GM18867 (cell line): ENCODE data around the gene GUCY1A2.
A peak's percentile ranks its signal among the peaks of the same experiment; 100 is the strongest.
"Not testable (repeated sequence)": the region's sequence is repeated elsewhere in the genome, so short reads cannot be mapped to it uniquely, and the experiment has no call there.

Source experiments
- ATAC-seq: cut with Tn5 transposase; IDR thresholded peaks from one replicate; pipeline ENCODE4 v1.9.1; 2021; ENCODE audit warnings: mild to moderate bottlenecking, moderate library complexity; ENCODE audit not compliant: unreplicated experiment

GUCY1A2 gene, protein sequence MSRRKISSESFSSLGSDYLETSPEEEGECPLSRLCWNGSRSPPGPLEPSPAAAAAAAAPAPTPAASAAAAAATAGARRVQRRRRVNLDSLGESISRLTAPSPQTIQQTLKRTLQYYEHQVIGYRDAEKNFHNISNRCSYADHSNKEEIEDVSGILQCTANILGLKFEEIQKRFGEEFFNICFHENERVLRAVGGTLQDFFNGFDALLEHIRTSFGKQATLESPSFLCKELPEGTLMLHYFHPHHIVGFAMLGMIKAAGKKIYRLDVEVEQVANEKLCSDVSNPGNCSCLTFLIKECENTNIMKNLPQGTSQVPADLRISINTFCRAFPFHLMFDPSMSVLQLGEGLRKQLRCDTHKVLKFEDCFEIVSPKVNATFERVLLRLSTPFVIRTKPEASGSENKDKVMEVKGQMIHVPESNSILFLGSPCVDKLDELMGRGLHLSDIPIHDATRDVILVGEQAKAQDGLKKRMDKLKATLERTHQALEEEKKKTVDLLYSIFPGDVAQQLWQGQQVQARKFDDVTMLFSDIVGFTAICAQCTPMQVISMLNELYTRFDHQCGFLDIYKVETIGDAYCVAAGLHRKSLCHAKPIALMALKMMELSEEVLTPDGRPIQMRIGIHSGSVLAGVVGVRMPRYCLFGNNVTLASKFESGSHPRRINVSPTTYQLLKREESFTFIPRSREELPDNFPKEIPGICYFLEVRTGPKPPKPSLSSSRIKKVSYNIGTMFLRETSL

DNA sequence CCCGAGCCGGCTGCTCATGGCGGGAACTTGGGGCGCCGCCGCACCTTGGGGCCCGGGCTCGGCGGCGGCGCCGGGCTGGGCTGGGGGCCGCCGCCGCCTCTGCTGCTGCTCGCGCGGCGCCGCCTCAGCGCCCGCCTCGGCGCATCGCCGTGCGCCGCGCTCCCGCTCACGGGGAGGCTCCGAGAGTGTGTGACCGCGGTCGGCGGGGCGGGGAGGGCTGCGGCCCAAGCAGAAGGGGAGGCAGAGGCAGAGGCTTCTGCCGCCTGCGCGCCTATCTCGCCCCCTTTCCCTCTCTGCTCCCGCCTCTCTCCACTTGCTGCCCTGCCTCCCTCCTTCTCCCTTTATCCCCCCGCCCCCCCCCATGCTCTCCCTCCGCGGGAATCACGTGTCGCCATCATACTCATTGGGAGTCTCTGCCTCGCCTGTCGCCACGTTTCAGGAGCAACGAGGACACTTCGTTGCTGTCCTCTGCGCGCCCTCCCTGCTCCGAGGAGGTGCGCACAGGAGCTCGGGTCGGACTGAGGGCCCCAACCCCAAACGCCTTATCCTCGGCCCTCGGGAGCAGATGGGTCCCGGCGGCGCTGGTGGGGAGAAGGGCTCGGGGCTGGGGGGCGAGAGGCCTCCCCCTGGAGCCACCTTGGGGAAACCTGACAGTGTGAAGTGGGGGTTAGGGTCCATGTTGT, at the start of gene GUCY1A2:
Gene GUCY1A2 (minus strand): TSS at position 258 of the 683 bp plus-strand sequence. CDS start 421 bp downstream, outside the sequence.
- peak; percentile 45 for ATAC-seq

DNA sequence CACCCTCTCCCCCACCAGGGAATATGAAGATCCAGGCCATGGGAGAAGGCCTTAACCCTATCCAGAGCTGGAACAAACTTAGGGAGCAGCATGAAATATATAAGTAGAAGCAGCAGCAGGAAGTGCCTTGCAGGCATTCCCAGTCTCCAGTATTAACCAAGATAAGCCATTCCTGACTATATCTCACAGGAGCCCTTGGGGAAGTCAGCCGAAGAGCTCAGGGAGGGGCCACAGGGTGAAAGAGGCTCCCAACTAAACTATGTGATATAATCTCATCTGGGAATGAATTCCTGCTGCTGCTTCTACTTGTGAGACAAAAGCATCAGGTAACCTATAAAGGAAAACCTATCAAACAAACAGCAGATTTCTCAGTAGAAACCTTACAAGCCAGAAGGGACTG, 36.1 kb upstream of the GUCY1A2 start:
- no peak for ATAC-seq

DNA sequence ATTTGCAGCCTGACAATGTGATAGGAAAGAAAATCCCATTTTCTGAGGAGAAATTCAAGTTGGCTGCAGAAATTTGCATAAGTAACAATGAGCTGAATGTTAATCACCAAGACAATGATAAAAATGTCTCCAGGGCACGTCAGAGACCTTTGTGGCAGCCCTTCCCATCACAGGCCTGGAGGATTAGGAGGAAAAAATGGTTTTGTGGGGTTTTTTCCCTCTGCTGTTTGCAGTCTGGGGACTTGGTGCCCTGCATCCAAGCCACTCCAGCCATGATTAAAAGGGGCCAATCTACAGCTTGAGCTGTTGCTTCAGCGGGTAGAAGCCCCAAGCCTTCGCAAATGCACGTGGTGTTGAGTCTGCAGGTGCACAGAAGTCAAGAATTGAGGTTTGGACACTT, 33.1 kb upstream of the GUCY1A2 start:
- ATAC-seq: not testable (repeated sequence)

DNA sequence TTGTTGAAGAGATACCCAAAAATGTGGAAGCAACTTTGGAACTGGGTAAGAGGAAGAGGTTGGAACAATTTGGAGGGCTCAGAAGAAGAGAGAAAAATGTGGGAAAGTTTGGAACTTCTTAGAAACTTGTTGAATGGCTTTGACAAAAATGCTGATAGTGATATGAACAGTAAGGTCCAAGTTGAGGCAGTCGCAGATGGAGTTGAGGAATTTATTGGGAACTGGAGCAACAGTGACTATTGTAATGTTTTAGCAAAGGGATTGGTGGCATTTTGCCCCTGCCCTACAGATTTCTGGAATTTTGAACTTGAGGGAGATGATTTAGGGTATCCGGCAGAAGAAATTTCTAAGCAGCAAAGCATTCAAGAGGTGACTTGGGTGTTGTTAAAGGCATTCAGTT, 32.6 kb upstream of the GUCY1A2 start:
- ATAC-seq: not testable (repeated sequence)

GRCh38 chr11:107050121-107050520, 31.8 kb upstream of the GUCY1A2 start:
- no peak for ATAC-seq

DNA sequence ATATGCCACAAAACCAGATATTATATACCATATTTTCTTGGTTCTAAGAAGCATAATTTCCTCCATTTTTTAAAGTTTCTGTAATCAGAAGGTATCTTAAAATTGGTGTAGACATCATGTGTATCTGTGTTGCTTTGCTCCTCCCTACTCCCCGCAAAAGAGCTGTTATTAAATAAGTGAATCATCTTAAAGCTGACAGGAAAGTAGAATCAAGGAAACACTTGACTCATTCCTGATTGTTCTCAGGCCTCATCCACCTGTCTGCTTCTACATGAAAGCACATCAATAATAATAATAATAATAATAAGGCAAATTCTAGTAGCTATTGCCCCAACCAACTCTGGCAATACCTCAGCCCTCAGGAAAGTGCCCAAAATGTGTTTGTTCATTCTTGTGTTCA, 26.2 kb upstream of the GUCY1A2 start:
- ATAC-seq: no peak

DNA sequence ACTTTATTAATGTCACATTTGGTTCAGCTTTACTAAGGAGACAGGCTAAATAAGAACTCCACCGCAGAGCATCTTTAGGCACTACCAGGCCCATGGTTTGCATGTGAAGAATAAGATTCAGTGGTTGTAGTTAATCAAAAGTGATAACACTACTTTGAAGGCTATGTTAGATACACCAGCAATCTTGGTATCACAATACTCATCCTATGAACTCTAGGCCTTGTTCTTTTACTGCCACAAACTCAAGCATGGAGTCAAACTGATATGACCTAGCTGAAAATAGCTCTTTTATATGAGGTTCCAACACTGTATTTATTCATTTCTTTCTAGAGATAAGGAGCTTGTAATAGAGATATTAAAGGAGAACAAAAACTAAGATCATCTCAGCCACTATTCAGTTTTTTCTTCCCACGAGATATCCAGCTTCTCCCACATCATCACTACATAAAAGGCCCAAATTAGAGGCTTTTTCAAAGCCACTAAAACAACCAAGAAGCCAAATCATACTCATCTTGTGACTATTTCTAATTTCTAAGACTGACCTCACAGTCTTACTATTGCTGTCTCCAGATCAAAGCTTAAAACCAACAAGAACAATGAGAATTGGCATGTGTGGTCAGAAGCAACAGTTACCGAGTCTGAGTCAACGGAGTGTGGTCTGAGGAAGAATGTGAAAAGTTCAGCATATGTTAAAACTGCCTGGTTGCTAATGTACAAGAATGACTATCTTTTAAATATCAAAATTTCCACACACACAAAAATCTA, 25.1 kb upstream of the GUCY1A2 start:
- ATAC-seq: peak; percentile 80

GRCh38 chr11:107042748-107043147, 24.5 kb upstream of the GUCY1A2 start:
- no peak for ATAC-seq

DNA sequence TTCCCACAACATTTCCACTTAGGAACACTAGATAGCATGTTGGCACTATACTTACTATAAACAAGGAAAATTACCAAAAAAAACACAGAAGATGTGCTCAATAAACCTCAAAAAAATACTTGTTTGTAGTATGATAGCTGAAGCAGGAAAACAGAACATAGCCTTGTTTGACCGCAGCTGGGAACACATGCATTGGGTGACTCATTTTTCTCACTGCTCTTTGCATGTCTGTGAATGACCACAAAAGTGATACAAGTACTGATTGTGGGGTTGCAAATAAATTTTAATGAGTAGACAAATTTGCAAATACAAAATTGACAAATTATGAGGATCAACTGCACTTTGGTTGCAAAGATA, 22.8 kb upstream of the GUCY1A2 start:
- peak; percentile 73 for ATAC-seq

GRCh38 chr11:107040433-107041087, 22.3 kb upstream of the GUCY1A2 start:
- peak; percentile 36 for ATAC-seq

- no peak for ATAC-seq
These were observed 7.4 kb upstream of the GUCY1A2 start for GRCh38 chr11:107025673-107026072.

GRCh38 chr11:107020594-107020993, 2.3 kb upstream of the GUCY1A2 start:
- no peak for ATAC-seq

GRCh38 chr11:107018902-107019493, 722 bp upstream of the GUCY1A2 start:
- no peak for ATAC-seq

DNA sequence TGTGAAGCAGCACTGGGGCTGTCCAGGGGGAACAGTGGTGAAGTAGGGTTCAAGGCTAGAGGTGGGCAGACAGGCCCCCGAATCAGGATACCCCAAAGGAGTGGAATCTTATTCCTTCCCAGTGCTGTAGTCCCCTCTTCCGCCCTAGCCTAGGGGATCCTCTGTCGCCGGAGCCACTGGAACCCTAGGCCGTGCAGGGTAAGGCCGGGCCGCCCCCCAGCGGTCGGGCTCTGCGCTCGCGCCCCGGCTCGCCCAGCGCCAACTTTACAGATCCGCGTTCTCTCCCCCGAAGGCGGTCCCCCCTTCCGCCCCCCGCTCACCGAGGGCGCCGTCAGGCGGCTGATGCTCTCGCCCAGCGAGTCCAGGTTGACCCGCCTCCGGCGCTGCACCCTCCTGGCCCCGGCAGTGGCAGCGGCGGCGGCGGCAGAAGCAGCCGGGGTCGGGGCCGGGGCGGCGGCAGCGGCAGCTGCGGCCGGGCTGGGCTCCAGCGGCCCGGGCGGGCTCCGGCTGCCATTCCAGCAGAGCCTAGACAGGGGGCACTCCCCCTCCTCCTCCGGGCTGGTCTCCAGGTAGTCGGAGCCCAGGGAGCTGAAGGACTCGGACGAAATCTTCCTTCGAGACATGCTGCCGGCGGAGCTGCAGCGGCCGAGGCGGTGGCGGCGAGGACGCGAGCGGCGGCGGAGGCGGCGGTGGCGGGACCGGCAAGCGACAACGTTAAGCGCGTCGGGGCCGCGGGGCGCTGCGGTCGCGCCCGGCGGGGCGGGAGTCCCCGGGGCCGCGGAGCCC, 650 bp downstream of the GUCY1A2 start:
- ATAC-seq: peak; percentile 74

DNA sequence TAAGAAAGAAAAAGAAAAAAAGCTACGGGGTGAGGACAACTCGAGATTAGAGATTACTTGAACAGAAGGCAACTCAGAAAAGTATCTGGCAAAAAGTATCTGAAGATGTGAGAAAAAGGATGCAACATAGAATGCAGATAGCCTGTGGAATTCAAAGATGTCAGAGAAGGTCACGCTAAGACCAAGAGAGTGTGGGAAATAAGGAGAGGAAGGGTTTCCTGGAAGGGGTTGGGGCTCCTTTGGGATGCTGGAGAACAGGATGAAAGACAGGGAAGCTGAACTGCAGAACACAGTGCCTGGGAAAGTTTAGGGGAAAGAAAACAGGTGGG, 1.2 kb downstream of the GUCY1A2 start:
- no peak for ATAC-seq

- ATAC-seq: no peak
These were observed 3.4 kb downstream of the GUCY1A2 start for GRCh38 chr11:107014871-107015270.

DNA sequence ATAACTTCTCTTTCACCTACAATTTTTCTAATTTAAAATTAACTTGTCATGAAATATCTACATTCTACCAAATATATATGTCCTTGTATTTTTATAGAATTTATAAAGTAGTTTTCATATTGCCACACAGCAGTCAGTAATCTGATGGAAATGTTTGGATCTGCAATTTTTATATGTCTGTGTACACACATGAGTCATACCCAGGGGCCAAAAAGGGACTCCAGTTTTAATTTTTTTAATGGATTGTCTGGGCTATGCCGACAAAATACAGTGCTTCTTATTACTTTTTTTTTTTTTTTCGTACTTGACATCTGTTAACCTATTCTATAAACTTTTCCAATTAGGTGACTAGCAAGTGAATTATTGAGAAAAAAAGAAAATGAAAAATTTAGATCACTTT, 6.3 kb downstream of the GUCY1A2 start:
- ATAC-seq: no peak

DNA sequence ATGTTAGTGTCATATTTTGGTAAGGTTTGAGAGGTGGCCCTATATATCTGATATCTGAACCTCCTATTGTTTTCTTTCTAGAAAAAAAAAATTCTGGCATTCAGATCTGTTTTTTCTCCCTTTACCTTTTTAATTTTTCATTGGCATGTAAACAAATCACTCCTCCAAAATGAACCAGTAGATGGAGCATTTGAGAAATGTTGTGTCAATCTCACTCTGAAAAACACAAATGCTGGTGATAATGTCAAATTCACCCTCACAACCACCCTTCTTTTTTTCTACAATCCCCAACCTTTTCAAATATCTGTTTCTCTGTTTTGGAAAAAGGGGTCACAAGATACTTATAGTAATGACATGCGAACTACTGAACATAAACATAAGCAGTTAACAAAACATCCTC, 9.1 kb downstream of the GUCY1A2 start:
- ATAC-seq: no peak

GRCh38 chr11:107006076-107006833, 12.0 kb downstream of the GUCY1A2 start:
- no peak for ATAC-seq
